Measurements from ENCODE around the gene TNFRSF25.

- no peak for TF ChIP-seq CTCF (IDR thresholded peaks at IDR 0.05; ENCODE audit: borderline replicate concordance, extremely low read depth, low read length, poor library complexity, severe bottlenecking)
- no peak for TF ChIP-seq EZH2 (IDR thresholded peaks at IDR 0.05; ENCODE audit: borderline replicate concordance, low read depth, low read length, severe bottlenecking)
Observed at GRCh38 chr1:6412896-6413295, 53.1 kb downstream of the TNFRSF25 start.

All from DND-41 (cell line).